Heart left ventricle (tissue), 13 donors: ENCODE data around the gene DDTL.

Experiments used
- CTCF ChIP-seq, 12 donors: fragments of 200-600 bp; sonication (generic) in 4 of 12; IDR thresholded peaks; one replicate each; pipeline versions ENCODE4 v1.5.0 to v1.8.0; 2018 to 2022; ENCODE audit warnings: antibody characterized with exemption in 12 of 12, mild to moderate bottlenecking in 5 of 12
- POLR2A ChIP-seq, 2 donors: fragments of 450-650 bp; IDR thresholded peaks; one replicate each; pipeline ENCODE4 v1.6.1; 2017; ENCODE audit warnings: antibody characterized with exemption in 2 of 2, mild to moderate bottlenecking in 2 of 2, moderate library complexity in 2 of 2
- donor health status: ischemic (EF 13 %, LVEDD 7.1; RV severe dilation, severe dysfunction).
- donor health status: DM: no; HTN: yes; CAD: no.
- donor health status: DM: no; HTN: no; CAD: no.
- donor health status: ischemic (EF 25% LVEDD 6.9; RV normal size, moderate dysfunction).
- donor health status: ischemic (EF 25% LVEDD 5.7; RV mildly dilated, moderate dysfunction).
- donor health status: ischemic (EF 35%, LVEDD 5.7; RV mildly dilated, moderate dysfunction).
- donor health status: nonischemic (EF 11% LVEDD 7.7; RV severe dilation, severe dysfunction).
- donor health status: DM: yes; HTN: yes; CAD: no.
- donor health status: PGD.
- donor health status: ischemic (EF 29% LVEDD 5.4; RV normal size, mild dysfunction).
- donor health status: nonischemic (EF 23%, LVEDD 6.1; RV moderate dilation, normal function).

GRCh38 chr22:23939017-23939357, 27.7 kb upstream of the DDTL start:
- TF ChIP-seq CTCF (IDR thresholded peaks at IDR 0.05) (no peak), POLR2A (IDR thresholded peaks at IDR 0.05) (no peak)
